Trophoblast cell (in vitro differentiated cells and primary cell): ENCODE measurements around the gene TULP3.

ENCODE experiments used
- DNase-seq, 2 donors: peaks; one replicate each; pipeline ENCODE4 v3.0.0-alpha.2; 2016
- H2AFZ ChIP-seq: 2 replicates; pipeline ENCODE4 v1.6.1; 2013; ENCODE audit warnings: low read length, moderate library complexity, mild to moderate bottlenecking; ENCODE audit not compliant: insufficient read depth, poor library complexity
- H2AK5ac ChIP-seq: 2 replicates; pipeline ENCODE4 v1.6.1; 2013; ENCODE audit warnings: mild to moderate bottlenecking, low read length
- H2BK120ac ChIP-seq: 2 replicates; pipeline ENCODE4 v1.6.1; 2013; ENCODE audit warnings: low read length, mild to moderate bottlenecking, moderate library complexity; ENCODE audit not compliant: insufficient read depth, poor library complexity
- H2BK12ac ChIP-seq: 2 replicates; pipeline ENCODE4 v1.6.1; 2013; ENCODE audit warnings: mild to moderate bottlenecking, low read length, moderate library complexity
- H2BK5ac ChIP-seq: 2 replicates; pipeline ENCODE4 v1.6.1; 2013; ENCODE audit warnings: low read length, low read depth, moderate library complexity, mild to moderate bottlenecking; ENCODE audit not compliant: poor library complexity
- H3K14ac ChIP-seq: 2 replicates; pipeline ENCODE4 v1.6.1; 2013; ENCODE audit warnings: mild to moderate bottlenecking, low read length
- H3K18ac ChIP-seq: 2 replicates; pipeline ENCODE4 v1.6.1; 2013; ENCODE audit warnings: mild to moderate bottlenecking, low read length
- H3K23ac ChIP-seq: 2 replicates; pipeline ENCODE4 v1.6.1; 2013; ENCODE audit warnings: low read length
- H3K27ac ChIP-seq: 2 replicates; pipeline ENCODE4 v1.5.1; 2013; ENCODE audit warnings: low read depth, mild to moderate bottlenecking, inconsistent platforms, low read length, moderate library complexity
- H3K27me3 ChIP-seq: 2 replicates; pipeline ENCODE4 v1.6.1; 2013; ENCODE audit warnings: inconsistent platforms, mild to moderate bottlenecking, low read length, moderate library complexity; ENCODE audit not compliant: insufficient read depth
- H3K36me3 ChIP-seq, 2 experiments: 1 replicate in 1 of 2; 2 replicates in 1 of 2; pipeline ENCODE4 v1.6.1; 2013; ENCODE audit warnings: low read length in 2 of 2, mild to moderate bottlenecking in 2 of 2, moderate library complexity in 1 of 2; ENCODE audit not compliant: insufficient read depth in 2 of 2, control insufficient read depth in 1 of 2
- H3K4ac ChIP-seq: 2 replicates; pipeline ENCODE4 v1.6.1; 2013; ENCODE audit warnings: low read depth, mild to moderate bottlenecking, low read length, moderate library complexity
- H3K4me1 ChIP-seq, 2 experiments: 1 replicate in 1 of 2; 2 replicates in 1 of 2; pipeline ENCODE4 v1.6.1; 2013; ENCODE audit warnings: low read length in 2 of 2, mild to moderate bottlenecking in 2 of 2, moderate library complexity in 1 of 2; ENCODE audit not compliant: insufficient read depth in 2 of 2, control insufficient read depth in 1 of 2
- H3K4me2 ChIP-seq: 2 replicates; pipeline ENCODE4 v1.6.1; 2013; ENCODE audit warnings: inconsistent platforms, mild to moderate bottlenecking, low read length, moderate library complexity
- H3K4me3 ChIP-seq: 2 replicates; pipeline ENCODE4 v1.5.1; 2013; ENCODE audit warnings: mild to moderate bottlenecking, low read depth, low read length, inconsistent platforms
- H3K79me1 ChIP-seq: one replicate; pipeline ENCODE4 v1.6.1; 2013; ENCODE audit warnings: low read length
- H3K79me2 ChIP-seq: 2 replicates; pipeline ENCODE4 v1.6.1; 2013; ENCODE audit warnings: low read length, mild to moderate bottlenecking; ENCODE audit not compliant: control insufficient read depth, insufficient read depth, poor library complexity
- H3K9ac ChIP-seq: 2 replicates; pipeline ENCODE4 v1.6.1; 2013; ENCODE audit warnings: mild to moderate bottlenecking, low read length
- H3K9me3 ChIP-seq: 2 replicates; pipeline ENCODE4 v1.6.1; 2013; ENCODE audit warnings: low read depth, mild to moderate bottlenecking, control low read depth, inconsistent platforms, low read length; ENCODE audit not compliant: insufficient read depth
- H4K12ac ChIP-seq: 2 replicates; pipeline ENCODE4 v1.6.1; 2013; ENCODE audit warnings: low read depth, mild to moderate bottlenecking, low read length, moderate library complexity
- H4K8ac ChIP-seq: 2 replicates; pipeline ENCODE4 v1.6.1; 2013; ENCODE audit warnings: low read depth, mild to moderate bottlenecking, low read length, moderate library complexity
- H4K91ac ChIP-seq: one replicate; pipeline ENCODE4 v1.6.1; 2013; ENCODE audit warnings: low read depth, mild to moderate bottlenecking, low read length, moderate library complexity
- WGBS: extraction: QIAGEN DNeasy Blood & Tissue Kit; methylation state at CpG from one replicate; pipeline ENCODE4 v1.1.7; 2013; ENCODE audit warnings: missing lambda C conversion rate; ENCODE audit not compliant: insufficient read length, insufficient coverage; ENCODE audit errors: extremely low coverage; 5-methylcytosine and 5-hydroxymethylcytosine counted together

The TULP3 gene

DNA sequence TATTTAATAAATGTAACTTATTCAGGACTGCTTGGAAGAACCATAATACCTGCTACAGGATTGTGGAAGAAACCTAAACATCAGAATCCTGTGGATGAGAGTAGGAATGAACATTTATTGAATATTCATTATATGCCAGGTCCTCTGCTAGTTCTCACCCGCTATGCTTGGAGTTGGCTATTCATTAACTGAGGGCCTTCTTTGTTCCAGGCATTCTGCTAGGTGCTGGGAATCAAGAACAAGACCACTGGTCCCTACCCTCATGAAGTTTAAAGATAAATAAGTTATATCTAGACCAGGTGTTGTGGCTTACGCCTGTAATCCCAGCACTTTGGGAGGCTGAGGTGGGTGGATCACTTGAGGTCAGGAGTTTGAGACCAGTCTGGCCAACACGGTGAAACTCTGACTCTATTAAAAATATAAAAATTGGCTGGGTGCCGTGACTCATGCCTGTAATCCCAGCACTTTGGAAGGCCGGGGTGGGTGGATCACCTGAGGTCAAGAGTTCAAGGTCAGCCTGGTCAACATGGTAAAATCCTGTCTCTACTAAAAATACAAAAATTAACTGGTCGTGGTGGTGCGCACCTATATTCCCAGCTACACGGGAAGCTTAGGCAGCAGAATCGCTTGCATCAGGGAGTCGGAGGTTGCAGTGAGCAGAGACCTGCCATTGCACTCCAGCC lies 3.8 kb upstream of the TULP3 start:
- H3K79me2 ChIP-seq, result peaks cover 8% of the 10 kb centered on the region
- no peak overlapping the region for H3K27ac ChIP-seq
- peaks cover 3% of the 10 kb centered on the region in 2 experiments for H3K4me1 ChIP-seq
- DNase-seq, result no peak
- no peak overlapping the region for H3K4me3 ChIP-seq
- no peak overlapping the region for H3K4me2 ChIP-seq
- peaks cover 10% of the 10 kb centered on the region for H3K79me1 ChIP-seq
- no peak overlapping the region for H2BK120ac ChIP-seq
- no peak overlapping the region for H3K4ac ChIP-seq
- no peak overlapping the region for H4K8ac ChIP-seq
- no peak overlapping the region for H2AFZ ChIP-seq
- no peaks in the 10 kb centered on the region for H3K9me3 ChIP-seq
- no peak overlapping the region for H2BK5ac ChIP-seq
- no peak overlapping the region for H3K23ac ChIP-seq
- no peak overlapping the region for H4K12ac ChIP-seq
- H3K18ac ChIP-seq, result no peak overlapping the region
- no peak overlapping the region for H4K91ac ChIP-seq
- WGBS, result no CpG with 5 or more reads among the region's 10 CpGs
- H3K36me3 ChIP-seq, result peaks cover 5 to 12% of the 10 kb centered on the region in 2 experiments
- no peak overlapping the region for H2BK12ac ChIP-seq
- H3K9ac ChIP-seq, result no peak overlapping the region
- H3K14ac ChIP-seq, result no peak overlapping the region
- no peak overlapping the region for H2AK5ac ChIP-seq
- no peaks in the 10 kb centered on the region for H3K27me3 ChIP-seq

DNA sequence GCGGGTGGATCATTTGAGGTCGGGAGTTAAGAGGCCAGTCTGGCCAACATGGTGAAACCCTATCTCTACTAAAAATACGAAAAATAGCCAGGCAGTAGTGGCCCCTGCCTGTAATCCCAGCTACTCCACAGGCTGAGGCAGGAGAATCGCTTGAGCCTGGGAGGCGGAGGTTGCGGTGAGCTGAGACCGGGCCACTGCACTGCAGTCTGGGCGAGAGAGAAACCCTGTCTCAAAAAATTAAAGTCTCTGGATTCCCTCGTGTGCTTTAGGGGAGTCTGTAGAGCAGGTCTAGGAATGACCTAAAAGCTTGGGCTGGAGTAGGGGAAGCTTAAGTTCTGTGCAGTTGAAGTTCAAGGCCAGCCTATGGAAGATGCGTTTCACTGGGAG lies 697 bp upstream of the TULP3 start:
- Histone ChIP-seq H2BK5ac (peak overlapping the region; percentile 78), H3K4ac (peak overlapping the region; percentile 76), H4K12ac (peak overlapping the region; percentile 97), H3K18ac (peak overlapping the region; percentile 88), H2BK12ac (peak overlapping the region; percentile 56), H4K8ac (peak overlapping the region; percentile 95), H4K91ac (peak overlapping the region; percentile 92), H3K23ac (no peak overlapping the region), H2AK5ac (peak overlapping the region; percentile 96), H3K14ac (peak overlapping the region; percentile 93), H3K4me1 (peaks cover 5 to 6% of the 10 kb centered on the region in 2 experiments), H3K9me3 (no peaks in the 10 kb centered on the region), H2BK120ac (peak overlapping the region; percentile 77), H3K4me2 (peak overlapping the region; percentile 85), H3K36me3 (peaks cover 5 to 12% of the 10 kb centered on the region in 2 experiments), H3K9ac (peak overlapping the region; percentile 89), H2AFZ (peak overlapping the region; percentile 97), H3K79me1 (peaks cover 10% of the 10 kb centered on the region), H3K27me3 (no peaks in the 10 kb centered on the region), H3K4me3 (peak overlapping the region; percentile 91), H3K79me2 (peaks cover 8% of the 10 kb centered on the region), H3K27ac (no peak overlapping the region)
- no peak for DNase-seq
- no CpG with 5 or more reads among the region's 10 CpGs for WGBS

DNA sequence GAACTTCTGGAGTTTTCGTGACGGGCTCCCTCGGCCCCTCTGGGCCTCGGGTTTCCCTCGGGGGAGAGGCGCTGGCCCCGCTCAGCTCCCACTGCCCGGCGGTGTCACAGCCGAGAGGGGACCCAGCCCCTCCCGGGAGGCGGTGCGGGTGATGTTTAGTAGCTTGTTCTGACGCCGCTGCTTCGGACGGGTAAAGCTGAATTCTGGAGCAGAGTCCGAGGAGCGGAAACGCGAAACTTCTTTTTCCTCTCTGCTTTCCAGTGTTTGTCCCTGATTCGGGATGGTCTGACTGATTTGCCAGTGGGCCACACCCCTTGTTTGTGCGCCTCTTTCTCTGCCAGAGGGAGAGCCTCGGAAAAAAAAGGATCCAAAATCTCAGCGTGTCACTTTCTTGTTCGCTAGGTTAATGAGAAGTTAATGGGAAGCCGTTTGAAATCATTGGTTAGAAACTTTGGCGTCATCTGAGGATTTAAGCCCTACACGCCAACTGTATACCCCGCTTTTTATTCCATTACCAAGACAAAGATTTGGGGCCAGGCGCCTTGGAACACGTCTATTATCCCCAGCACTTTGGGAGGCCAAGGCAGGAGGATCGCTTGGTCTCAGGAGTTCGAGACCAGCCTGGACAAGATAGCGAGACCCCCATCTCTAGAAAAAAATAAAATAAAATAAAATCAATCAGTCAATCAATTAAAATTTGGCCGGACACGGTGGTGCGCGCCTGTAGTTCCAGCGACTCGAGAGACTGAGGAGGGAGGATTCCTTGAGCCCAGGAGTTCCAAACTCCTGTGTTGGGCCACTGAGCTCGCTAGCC lies 756 bp downstream of the TULP3 start:
- Histone ChIP-seq H3K4me3 (peak overlapping the region; percentile 91), H3K4ac (no peak overlapping the region), H2AK5ac (no peak overlapping the region), H2AFZ (peak overlapping the region; percentile 95), H3K79me1 (peaks cover 10% of the 10 kb centered on the region), H4K91ac (peak overlapping the region; percentile 77), H3K4me2 (peak overlapping the region; percentile 90), H3K4me1 (peaks cover 5 to 6% of the 10 kb centered on the region in 2 experiments), H3K36me3 (peaks cover 5 to 6% of the 10 kb centered on the region in 2 experiments), H3K79me2 (peaks cover 8% of the 10 kb centered on the region), H3K9ac (peak overlapping the region; percentile 64), H3K9me3 (no peaks in the 10 kb centered on the region), H4K12ac (peak overlapping the region; percentile 76), H2BK12ac (peak overlapping the region; percentile 41), H2BK5ac (peak overlapping the region; percentile 77), H2BK120ac (peak overlapping the region; percentile 91), H3K27ac (peak overlapping the region; percentile 59), H3K27me3 (no peaks in the 10 kb centered on the region), H4K8ac (peak overlapping the region; percentile 89), H3K18ac (peak overlapping the region; percentile 43), H3K23ac (no peak overlapping the region), H3K14ac (peak overlapping the region; percentile 86)
- no CpG with 5 or more reads among the region's 42 CpGs for WGBS
- peak; percentile 57 to 72 for DNase-seq

DNA sequence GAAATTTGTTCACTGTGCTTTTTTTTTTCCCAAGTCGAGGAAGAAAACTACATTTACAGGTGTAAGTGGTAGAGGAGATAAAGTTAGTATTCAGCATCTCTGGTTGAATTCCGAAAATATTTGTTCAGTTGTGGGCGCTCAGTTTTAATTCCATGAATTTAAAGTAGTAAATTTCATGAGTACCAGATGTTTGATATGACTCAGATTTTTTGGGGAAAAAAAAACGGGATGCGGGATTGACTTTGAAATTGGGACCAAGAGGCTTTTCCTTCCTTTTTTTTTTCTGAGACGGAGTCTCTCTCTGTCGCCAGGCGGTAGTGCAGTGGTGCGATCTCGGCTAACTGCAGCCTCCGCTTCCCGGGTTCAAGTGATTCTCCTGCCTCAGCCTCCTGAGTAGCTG lies 1.6 kb downstream of the TULP3 start:
- no peak overlapping the region for H3K18ac ChIP-seq
- H4K8ac ChIP-seq, result no peak overlapping the region
- H2BK12ac ChIP-seq, result no peak overlapping the region
- no peak overlapping the region for H3K9ac ChIP-seq
- no peak overlapping the region for H3K23ac ChIP-seq
- H3K27ac ChIP-seq, result no peak overlapping the region
- H3K79me1 ChIP-seq, result peaks cover 10% of the 10 kb centered on the region
- peaks cover 8% of the 10 kb centered on the region for H3K79me2 ChIP-seq
- H2BK5ac ChIP-seq, result no peak overlapping the region
- no peak overlapping the region for H4K91ac ChIP-seq
- H3K4ac ChIP-seq, result no peak overlapping the region
- H2AK5ac ChIP-seq, result no peak overlapping the region
- no CpG with 5 or more reads among the region's 12 CpGs for WGBS
- H2AFZ ChIP-seq, result no peak overlapping the region
- H3K9me3 ChIP-seq, result no peaks in the 10 kb centered on the region
- no peak overlapping the region for H3K4me3 ChIP-seq
- no peak overlapping the region for H2BK120ac ChIP-seq
- no peak overlapping the region for H4K12ac ChIP-seq
- no peaks in the 10 kb centered on the region for H3K27me3 ChIP-seq
- H3K4me1 ChIP-seq, result peaks cover 5 to 6% of the 10 kb centered on the region in 2 experiments
- peaks cover 4 to 5% of the 10 kb centered on the region in 2 experiments for H3K36me3 ChIP-seq
- H3K4me2 ChIP-seq, result no peak overlapping the region
- no peak for DNase-seq
- no peak overlapping the region for H3K14ac ChIP-seq
